ENCODE measurements around the gene PPARA.
"Not testable (repeated sequence)": the region's sequence is repeated elsewhere in the genome, so short reads cannot be mapped to it uniquely, and the experiment has no call there.

Gene PPARA

DNA sequence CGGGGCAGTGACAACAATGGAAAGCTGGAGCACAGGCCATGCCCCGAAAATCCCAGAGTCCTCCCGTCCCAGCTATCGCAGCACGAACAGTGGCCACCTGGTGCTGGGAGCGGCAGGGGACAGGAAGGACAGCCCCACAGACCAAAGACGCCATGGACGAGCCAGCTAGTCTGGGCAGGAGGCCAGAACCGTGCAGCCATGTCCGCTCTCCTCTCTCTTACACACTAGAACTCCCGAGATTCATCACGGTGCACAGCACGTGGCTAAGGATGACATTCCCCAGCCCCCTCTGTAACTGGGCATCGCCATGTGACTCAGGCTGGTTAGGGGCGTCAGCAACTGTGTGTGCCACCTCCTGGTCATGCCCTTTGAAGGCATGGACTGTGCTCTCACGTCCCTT lies 95.2 kb downstream of the PPARA start:
- peak in 38 of 42 donors; percentile 33 to 83 (median 55) for DNase-seq
- intact Hi-C loops (cut with DNase I): loop anchor here (10.0 kb wide), 1 partner anchor 101 kb away; no protein-coding TSS in a partner anchor

DNA sequence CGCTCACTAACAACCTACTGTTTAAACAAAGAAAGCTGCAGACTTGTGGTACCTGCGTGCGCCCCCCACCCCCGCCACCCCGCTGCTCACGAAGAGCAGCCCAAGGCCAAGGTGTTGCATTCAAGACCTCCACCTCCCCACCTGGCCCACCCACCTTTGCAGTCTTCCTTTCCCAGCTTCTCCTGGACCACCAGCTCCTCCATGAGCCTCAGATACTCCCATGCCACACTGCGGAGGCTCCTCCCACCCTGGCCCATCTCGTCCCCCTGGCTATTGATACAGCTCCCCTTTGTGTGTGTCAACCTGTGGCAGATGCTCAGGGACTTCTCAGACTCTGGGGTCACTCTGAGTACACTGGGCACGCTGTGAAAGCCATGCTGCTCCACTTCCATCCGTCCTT lies 95.9 kb downstream of the PPARA start:
- intact Hi-C loops (cut with DNase I): loop anchor here (10.0 kb wide), 1 partner anchor 101 kb away; no protein-coding TSS in a partner anchor
- no peak for DNase-seq

DNA sequence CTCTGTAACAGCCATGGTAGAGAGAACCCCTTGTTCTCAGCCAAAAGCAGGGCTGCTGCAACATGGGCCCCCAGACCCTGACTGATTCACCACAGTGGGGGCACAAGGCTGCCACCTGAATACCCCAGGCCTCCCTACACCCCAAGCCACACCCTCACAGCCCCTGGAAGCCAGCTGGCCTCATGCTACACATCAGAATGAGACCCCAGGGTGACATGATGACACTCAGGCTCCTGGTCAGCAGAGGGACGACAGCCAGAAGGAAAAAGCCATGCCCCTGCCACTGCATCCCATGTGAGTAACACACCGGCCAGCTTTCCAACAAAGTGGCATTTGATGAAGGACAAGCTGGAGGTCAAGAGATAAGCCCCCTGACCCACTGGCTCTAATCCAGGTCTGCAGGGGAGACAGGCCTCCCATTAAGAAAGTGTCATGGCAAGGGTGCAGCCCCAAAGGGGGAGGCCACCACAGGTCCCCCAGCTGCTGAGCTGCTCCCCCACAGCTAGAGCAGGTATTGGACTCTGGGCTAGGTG lies 97.2 kb downstream of the PPARA start:
- intact Hi-C loops (cut with DNase I): loop anchor here (10.0 kb wide), 1 partner anchor 103 kb away; no protein-coding TSS in a partner anchor
- DNase-seq: no peak

DNA sequence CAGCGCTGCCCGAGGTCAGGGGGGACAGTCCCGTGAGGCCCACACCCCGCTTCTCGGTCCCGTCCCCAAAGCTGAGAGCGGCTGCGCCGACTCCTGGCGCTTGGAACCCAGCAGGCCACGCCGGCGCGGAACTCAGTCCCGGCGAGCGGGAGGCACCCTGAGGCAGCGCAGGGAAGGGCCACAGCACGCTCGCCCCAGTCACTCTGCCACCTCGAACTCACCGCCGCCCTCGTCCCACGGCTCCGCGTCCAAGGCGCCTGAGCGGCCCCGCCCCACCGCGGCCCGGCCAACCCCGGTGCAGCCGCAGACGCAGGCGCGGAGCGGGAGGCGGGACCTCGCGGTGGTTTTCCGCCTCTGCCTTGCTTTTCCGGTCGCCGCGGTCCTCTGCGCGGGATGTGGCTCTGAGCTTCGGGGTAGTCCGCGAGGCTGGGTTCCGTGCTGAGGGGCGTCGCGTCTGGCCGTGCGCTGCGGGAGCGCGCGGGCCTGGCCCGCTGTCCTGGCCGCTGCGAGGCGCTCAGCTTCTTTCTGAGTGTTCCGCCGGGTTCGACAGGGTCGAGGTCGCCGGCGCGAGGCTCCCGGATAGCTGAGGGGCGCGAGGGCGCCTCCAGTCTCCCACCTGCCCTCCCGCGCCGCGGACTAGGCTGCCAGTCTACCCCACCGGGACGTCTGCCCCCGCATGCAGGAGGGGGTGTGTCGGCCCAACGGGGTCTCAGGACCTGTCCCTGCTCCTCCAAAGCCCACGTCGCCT lies 99.9 kb downstream of the PPARA start, which contains the start of gene CDPF1:
Gene CDPF1, minus strand, starts transcription at position 259 of the 748 bp plus-strand sequence. CDS start 2,009 bp downstream, outside the sequence.
- intact Hi-C loops (cut with DNase I): no loop called here
- peak; percentile 79 to 97 (median 94) for DNase-seq

DNA sequence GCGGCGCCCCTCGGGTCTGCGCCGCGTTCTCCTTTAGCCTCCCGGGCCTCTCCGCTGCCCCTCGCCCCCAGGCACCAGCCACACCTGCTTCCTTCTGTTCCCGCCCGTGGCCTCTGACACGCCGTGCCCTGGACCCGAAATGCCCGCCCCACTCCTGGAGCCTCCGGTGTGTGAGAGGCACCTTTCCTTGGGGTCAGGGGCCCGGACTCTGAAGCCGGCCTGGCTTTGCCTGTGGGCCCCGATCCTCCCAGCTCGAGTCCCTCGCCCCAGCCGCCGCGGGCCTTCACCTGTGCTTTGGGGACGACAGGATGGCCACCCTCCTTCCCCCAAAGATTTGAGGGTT lies 100.4 kb downstream of the PPARA start:
- intact Hi-C loops (cut with DNase I): no loop called here
- DNase-seq: peak in 1 of 42 donors; percentile 35

DNA sequence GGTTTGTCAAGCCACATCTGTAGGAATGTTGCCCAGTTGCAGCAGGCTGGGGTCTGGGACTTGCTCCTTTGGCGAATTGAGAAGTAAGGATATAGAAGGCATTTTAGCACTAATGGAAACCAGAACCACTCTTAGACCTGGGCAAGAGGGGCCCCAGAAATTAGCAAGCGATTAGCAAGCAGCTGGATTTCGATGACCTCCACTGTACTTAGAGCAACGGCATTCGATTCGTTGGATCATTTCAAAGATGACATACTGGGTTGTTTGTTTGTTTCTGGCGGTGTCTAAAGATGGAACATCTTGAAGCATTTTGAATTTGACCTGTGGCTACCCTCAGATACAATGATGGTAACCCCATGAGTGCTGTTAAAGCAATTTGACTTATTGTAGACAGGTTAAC lies 100.9 kb downstream of the PPARA start:
- intact Hi-C loops (cut with DNase I): no loop called here
- DNase-seq: no peak

DNA sequence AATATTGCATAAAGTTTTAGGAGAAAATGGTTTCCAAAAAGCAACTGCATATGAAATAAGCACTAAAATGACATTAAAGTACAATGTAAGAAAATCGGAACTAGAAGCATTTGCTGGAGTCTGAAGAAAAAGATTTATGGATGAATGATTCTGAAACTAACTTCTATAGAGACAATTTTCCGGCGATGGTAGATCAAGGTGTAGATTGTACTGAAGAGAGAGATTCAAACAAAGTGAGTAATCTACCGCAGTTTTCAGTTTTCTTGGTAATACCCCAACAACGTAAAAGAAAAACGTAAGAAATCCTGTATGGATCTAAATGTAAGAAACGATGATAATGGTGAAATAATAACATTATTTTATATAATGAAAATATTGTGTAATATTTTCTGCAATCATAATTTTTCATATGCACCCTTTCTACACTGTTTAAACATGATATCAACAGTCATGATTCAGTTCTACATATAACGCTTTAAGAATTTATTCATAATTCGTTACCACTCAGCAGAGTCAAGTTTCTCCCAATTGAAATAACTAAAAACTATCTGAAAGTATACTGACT lies 101.6 kb downstream of the PPARA start:
- no peak for DNase-seq
- intact Hi-C loops (cut with DNase I): no loop called here

DNA sequence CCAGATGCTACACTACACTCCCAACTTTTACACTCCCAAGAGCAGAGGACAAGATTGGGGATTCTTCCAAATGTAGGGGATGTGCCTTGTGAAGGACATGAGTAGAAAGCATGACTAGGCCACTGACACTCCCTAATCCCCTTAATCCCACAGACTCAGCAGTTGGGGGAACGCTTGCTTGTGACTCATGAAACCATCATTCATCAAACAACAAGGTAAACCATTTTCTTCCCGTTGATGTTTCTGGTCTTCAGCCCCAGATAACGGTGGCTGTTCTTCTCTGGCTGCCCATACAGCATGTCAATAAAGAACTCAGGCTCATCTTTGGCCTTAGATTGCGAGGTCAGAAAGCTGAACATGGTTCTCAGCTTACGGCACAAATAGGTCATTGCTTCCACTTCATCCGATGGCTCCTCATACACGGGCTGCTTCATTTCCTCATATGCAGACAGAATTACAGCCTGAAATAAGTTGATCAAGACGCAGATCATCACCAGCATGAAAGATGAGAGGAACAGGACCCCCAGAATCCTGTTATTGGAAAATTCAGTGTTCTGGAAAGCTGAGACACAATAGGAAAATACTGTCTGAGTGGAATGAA lies 106.1 kb downstream of the PPARA start:
- no peak for DNase-seq
- intact Hi-C loops (cut with DNase I): no loop called here

DNA sequence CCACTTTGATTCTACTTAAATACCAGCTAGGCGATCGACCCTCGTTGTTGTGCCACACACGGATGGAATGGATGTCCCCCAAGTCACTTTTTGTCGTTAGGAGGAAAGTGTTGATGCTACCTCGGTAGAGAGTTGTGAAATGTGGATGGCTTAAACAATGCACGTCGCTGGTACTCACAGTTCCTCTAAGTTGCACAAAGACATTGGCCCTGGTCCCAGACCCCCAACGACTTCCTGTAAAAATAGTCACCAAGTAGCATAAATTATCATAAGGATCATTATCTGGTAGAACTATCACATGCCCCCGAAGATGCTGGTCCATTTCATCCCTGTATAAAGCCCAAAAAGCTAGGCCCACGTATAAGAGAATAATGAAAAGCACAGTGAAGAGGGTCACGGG lies 109.0 kb downstream of the PPARA start:
- peak in 3 of 42 donors; percentile 10 to 32 (median 28) for DNase-seq

DNA sequence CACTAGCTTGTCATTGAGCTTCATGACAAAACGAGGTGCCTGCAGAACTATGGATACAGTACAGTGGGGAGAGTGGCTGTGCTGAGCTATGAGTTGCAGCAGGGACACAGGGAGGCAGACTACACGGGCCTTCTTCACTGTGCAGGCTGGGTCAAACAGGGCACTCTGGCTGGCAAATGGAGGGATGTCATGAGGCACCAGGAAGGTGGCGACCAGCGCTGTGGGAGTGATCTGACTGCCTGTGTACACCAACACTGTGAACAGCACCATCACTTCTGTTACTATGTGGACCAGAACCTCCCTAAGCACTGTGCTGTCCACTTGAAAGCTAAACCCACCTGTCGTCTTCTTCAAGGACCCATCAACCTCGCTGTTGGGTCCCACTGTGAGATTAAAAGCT lies 109.7 kb downstream of the PPARA start:
- peak in 1 of 42 donors; percentile 5 for DNase-seq
- intact Hi-C loops (cut with DNase I): no loop called here

More for the DNA sequence above, 109.0 kb downstream of the PPARA start:
- intact Hi-C loops (cut with DNase I): no loop called here

DNA sequence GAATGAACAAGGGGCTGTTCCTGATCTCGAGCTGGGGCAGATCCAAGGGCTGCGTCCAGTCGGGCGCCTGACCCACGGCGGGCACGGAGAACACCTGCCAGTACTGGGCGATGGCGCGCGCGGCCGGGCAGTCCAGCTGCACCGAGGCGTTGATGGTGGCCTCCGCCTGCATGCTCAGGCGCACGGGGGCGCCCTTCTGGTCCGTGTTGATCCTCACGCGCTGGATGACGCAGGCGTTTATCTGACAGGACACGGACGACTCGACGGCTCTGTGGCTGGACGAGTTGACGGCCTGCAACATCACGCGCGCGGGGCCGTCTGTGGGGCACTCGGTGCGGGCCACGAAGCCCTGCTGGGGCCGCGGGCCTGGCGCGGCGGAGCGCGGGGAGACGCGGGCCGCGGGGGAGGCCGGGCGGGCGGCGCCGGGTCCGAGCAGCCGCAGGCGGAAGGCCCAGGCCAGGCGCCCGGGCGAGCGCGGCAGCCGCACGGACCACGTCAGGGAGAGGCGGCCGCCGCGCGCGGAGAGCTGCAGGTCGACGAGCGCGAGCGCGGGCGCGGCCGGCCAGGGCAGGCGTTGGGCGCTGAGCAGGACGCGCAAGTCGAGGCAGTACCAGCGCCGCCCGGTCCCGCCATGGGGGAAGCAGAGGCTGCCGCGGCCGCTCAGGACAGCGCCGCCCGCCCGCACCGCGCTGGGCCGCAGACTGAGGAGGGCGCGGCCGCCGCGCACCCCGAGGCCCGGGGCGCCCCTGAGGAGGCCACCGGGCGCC lies 112.3 kb downstream of the PPARA start:
- intact Hi-C loops (cut with DNase I): no loop called here
- peak in 37 of 42 donors; percentile 21 to 76 (median 48) for DNase-seq

DNA sequence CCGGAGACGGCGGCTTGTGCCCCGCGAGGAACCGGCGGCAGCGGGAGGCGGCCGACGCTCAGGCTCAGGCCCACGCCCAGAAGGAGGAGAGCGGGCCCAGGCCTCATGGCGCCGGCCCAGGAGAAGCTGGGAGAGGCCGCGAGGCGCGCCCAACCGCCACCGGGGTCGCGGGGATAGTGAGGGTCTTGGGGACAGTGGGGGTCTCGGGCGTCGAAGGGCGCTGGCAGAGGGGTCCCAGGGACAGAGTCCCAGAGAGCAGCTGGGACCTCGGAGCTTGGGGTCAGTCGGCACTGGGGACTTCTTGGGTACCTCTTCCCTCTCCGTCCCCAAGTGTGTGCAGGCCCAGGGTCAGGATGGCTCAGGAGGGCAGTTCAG lies 112.9 kb downstream of the PPARA start, which contains the start of gene PKDREJ:
Gene PKDREJ, minus strand, starts transcription at position 128 of the 375 bp plus-strand sequence. Its CDS starts 21 bp downstream, at position 107.
- intact Hi-C loops (cut with DNase I): no loop called here
- peak in 2 of 42 donors; percentile 12 to 13 for DNase-seq

DNA sequence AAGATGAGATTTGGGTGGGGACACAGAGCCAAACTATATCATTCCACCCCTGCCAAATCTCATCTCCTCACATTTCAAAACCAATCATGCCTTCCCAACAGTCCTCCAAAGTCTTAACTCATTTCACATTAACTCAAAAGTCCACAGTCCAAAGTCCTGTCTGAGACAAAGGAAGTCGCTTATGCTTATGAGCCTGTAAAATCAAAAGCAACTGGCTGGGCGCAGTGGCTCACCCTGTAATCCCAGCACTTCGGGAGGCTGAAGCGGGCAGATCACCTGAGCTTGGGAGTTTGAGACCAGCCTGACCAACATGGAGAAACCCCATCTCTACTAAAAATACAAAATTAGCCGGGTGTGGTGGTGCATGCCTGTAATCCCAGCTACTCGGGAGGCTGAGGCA lies 114.2 kb downstream of the PPARA start:
- intact Hi-C loops (cut with DNase I): not testable (repeated sequence)
- DNase-seq: peak in 1 of 42 donors; percentile 10

DNA sequence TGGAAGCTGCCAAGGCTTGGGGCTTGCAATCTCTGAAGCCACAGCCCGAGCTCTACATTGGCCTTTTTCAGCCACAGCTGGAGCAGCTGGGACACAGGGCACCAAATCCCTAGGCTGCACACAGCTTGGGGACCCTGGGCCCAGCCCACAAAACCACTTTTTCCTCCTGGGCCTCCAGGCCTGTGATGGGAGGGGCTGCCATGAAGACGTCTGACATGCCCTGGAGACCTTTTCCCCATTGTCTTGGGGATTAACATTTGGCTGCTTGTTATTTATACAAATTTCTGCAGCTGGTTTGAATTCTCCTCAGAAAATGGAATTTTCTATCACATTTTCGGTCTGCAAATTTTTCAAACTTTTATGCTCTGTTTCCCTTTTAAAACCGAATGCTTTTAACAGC lies 115.3 kb downstream of the PPARA start:
- intact Hi-C loops (cut with DNase I): not testable (repeated sequence)
- peak in 1 of 42 donors; percentile 16 for DNase-seq

DNA sequence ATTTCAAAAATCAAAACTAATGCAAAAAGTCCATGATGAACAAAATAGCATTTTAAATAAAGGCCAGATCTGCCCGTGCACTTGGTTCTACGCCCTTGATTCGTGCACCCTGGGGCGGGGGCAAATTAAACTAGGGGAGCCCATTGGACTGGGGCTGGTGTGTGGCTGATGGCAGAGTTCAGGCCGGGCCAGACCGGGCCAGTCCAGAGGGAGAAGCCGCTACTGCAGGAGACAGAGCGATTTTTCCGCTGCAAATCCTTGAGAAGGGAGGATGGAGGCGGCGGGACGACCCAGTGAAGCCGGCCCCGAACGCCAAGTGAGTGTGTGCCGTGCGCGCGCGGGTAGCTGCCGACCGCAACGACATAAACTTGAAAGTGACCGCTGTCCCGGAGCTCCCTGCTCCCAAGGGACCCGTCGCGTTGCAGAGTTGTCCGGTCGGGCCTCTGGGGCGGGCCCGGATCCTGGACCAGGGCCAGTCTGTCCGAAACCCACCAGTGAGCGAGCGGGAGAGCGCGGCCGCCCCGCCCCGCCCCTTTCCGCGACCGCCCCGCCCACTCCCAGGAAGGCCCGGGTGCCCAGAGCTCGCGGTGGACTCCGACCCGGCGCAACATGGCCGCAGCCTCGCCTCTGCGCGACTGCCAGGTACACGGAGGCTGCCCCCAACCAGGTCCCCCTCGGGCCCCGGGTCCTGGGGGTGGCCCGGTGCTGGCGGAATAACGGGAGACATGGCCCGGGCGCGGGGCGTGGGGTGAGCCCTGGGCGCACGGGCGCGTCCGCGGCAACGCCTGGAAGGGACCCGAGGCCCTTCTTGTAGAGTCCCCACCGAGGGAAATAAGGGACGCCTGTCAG lies 117.3 kb downstream of the PPARA start, which contains the start of gene TTC38:
Gene TTC38, plus strand, starts transcription at position 578 of the 849 bp plus-strand sequence. Its CDS starts 32 bp downstream, at position 610.
- peak; percentile 79 to 95 (median 89) for DNase-seq
- intact Hi-C loops (cut with DNase I): no loop called here

DNA sequence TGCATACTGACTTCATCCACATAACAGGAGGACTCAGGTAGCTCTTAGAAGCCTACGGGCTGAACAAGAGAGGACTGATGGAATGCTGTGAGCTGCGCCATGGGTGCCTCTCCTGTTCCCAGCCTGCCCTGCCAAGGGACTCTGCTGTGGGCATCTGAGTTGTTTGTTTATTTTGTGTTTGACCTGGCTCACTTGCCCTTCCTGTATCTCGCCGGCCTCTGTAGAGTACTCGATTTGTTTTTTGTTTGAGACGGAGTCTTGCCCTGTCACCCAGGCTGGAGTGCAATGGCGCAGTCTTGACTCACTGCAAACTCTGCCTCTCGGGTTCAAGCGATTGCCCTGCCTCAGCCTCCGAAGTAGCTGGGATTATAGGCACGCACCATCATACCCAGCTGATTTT lies 119.2 kb downstream of the PPARA start:
- DNase-seq: peak in 2 of 42 donors; percentile 7 to 13
- intact Hi-C loops (cut with DNase I): no loop called here

DNA sequence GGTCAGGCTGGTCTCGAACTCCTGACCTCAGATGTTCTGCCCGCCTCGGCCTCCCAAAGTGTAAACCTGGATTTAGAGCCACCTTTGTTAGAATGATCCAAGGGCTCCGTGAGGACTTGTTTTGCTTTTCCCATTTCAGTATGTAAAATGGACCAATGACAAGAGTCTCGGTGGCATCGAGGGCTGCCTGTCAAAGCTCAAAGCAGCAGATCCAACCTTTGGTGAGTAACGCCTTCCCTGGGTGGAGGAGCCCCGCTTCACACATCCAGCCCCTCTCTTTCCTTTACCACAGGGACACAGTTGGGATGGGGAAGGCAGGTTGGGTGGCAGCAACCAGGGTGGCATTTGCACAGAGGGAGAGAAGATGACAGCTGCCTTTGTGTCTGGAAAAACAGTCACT lies 121.9 kb downstream of the PPARA start:
- DNase-seq: peak in 1 of 42 donors; percentile 12
- intact Hi-C loops (cut with DNase I): no loop called here

Measured in head of caudate nucleus (tissue), 42 donors.